ENCODE results near the gene MGST2.

DNA sequence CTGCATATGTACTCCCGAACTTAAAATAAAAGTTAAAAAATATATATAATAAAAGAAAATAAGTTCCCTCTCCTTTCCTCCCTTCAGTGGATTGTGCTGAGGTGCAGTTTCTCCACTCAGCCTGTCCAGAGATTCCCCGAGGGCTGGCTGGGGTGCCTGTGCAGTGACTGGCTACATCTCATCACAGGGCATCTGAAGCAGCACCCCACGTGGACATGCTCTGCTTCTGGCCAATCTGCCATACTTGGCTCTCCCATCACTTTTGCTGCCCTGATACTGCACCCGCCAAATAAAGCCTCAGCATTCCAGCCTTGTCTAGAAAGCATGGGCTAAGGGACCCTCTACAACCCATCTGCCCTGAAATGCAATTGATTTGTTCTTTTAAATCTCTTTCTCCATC lies 11.1 kb upstream of the MGST2 start:
- TF ChIP-seq POLR2A (IDR thresholded peaks at IDR 0.05; ENCODE audit: low read length) (no peak), GATA1 (IDR thresholded peaks at IDR 0.05; ENCODE audit: low read depth, low read length) (no peak)
